GM23338 (cell line): Measurements from ENCODE around the gene INTS6. TPM values are rescaled to one million over a fixed set of nuclear protein-coding genes. Genes with fewer than 3 reads are reported as not detected.

Experiments used
- ATAC-seq: fragments of 200-7000 bp; cut with Tn5 transposase; 3 replicates; pipeline ENCODE4 v1.9.1; 2020
- DNase-seq: peaks from one replicate; pipeline ENCODE4 v3.0.0-alpha.2; 2015; ENCODE audit warnings: low spot score
- H2AFZ ChIP-seq: fragments of 200-600 bp; sonication (generic); 2 replicates; pipeline ENCODE4 v1.8.0; 2016; ENCODE audit warnings: antibody characterized with exemption, mild to moderate bottlenecking, moderate library complexity
- H3F3A ChIP-seq: fragments of 200-600 bp; sonication (generic); replicated peaks from 2 replicates; pipeline ENCODE4 v1.8.0; 2017; ENCODE audit warnings: antibody characterized with exemption, mixed run types, low read depth
- H3K27ac ChIP-seq: fragments of 200-600 bp; sonication (generic); 2 replicates; pipeline ENCODE4 v1.6.1; 2016; ENCODE audit warnings: low read depth
- H3K27me3 ChIP-seq: fragments of 200-600 bp; sonication (generic); 2 replicates; pipeline ENCODE4 v1.8.0; 2016; ENCODE audit warnings: mild to moderate bottlenecking, mixed run types, moderate library complexity; ENCODE audit not compliant: insufficient read depth
- H3K36me3 ChIP-seq: fragments of 200-600 bp; sonication (generic); 2 replicates; pipeline ENCODE4 v1.8.0; 2016; ENCODE audit warnings: mild to moderate bottlenecking; ENCODE audit not compliant: insufficient read depth
- H3K4me1 ChIP-seq: fragments of 200-600 bp; sonication (generic); 2 replicates; pipeline ENCODE4 v1.8.0; 2016; ENCODE audit warnings: mild to moderate bottlenecking, moderate library complexity; ENCODE audit not compliant: insufficient read depth
- H3K4me2 ChIP-seq: fragments of 200-600 bp; sonication (generic); 2 replicates; pipeline ENCODE4 v1.7.1; 2017; ENCODE audit warnings: mixed run types
- H3K4me3 ChIP-seq: fragments of 200-600 bp; sonication (generic); 2 replicates; pipeline ENCODE4 v1.6.1; 2016; ENCODE audit warnings: mixed run types
- H3K79me2 ChIP-seq: fragments of 200-600 bp; sonication (generic); replicated peaks from 2 replicates; pipeline ENCODE4 v1.8.0; 2017; ENCODE audit warnings: mild to moderate bottlenecking; ENCODE audit not compliant: insufficient read depth
- H3K9me2 ChIP-seq: fragments of 200-600 bp; sonication (generic); 2 replicates; pipeline ENCODE4 v1.8.0; 2017; ENCODE audit not compliant: insufficient read depth
- H4K20me1 ChIP-seq: fragments of 200-600 bp; sonication (generic); replicated peaks from 2 replicates; pipeline ENCODE4 v1.8.0; 2017; ENCODE audit warnings: mild to moderate bottlenecking; ENCODE audit not compliant: insufficient read depth
- H3K27ac Mint-ChIP-seq: 2 replicates; pipeline ENCODE4 v1.8.0; 2020; ENCODE audit warnings: inconsistent platforms, mild to moderate bottlenecking, moderate library complexity, mixed read lengths
- H3K27me3 Mint-ChIP-seq: 3 replicates; pipeline ENCODE4 v1.8.0; 2022; ENCODE audit warnings: low read depth, mild to moderate bottlenecking, moderate library complexity, mixed read lengths, inconsistent platforms; ENCODE audit not compliant: insufficient read depth, poor library complexity
- H3K36me3 Mint-ChIP-seq: 3 replicates; pipeline ENCODE4 v1.8.0; 2021; ENCODE audit warnings: low read depth, mild to moderate bottlenecking, inconsistent platforms, moderate library complexity, mixed read lengths
- H3K4me1 Mint-ChIP-seq: 3 replicates; pipeline ENCODE4 v1.8.0; 2020; ENCODE audit warnings: mild to moderate bottlenecking, inconsistent platforms, mixed read lengths
- H3K4me3 Mint-ChIP-seq: 3 replicates; pipeline ENCODE4 v1.8.0; 2021; ENCODE audit warnings: moderate library complexity, mild to moderate bottlenecking, inconsistent platforms, mixed read lengths
- H3K9me3 Mint-ChIP-seq: 3 replicates; pipeline ENCODE4 v1.8.0; 2020; ENCODE audit warnings: moderate library complexity, mild to moderate bottlenecking, inconsistent platforms, mixed read lengths
- CREB1 ChIP-seq: fragments of 250-450 bp; sonication (Bioruptor Pico); IDR thresholded peaks from 2 replicates; pipeline ENCODE4 v1.5.0; 2020; ENCODE audit warnings: low read depth, mild to moderate bottlenecking, moderate library complexity
- EZH2 ChIP-seq: fragments of 200-600 bp; sonication (generic); IDR thresholded peaks from one replicate; pipeline ENCODE4 v1.8.0; 2017; ENCODE audit warnings: antibody characterized with exemption, mild to moderate bottlenecking, low read depth; ENCODE audit not compliant: unreplicated experiment
- JUNB ChIP-seq: IDR thresholded peaks from one replicate; pipeline ENCODE4 v1.6.1; 2016; ENCODE audit warnings: antibody characterized with exemption; ENCODE audit not compliant: unreplicated experiment
- NANOG ChIP-seq: IDR thresholded peaks from 2 replicates; pipeline ENCODE4 v1.6.1; 2016; ENCODE audit warnings: antibody characterized with exemption, borderline replicate concordance
- POLR2AphosphoS5 ChIP-seq: IDR thresholded peaks from 2 replicates; pipeline ENCODE4 v1.6.1; 2016; ENCODE audit warnings: antibody characterized with exemption, low read depth
- ZNF114 ChIP-seq: fragments of 250-450 bp; sonication (Bioruptor Pico); IDR thresholded peaks from 2 replicates; pipeline ENCODE4 v1.5.0; 2020; ENCODE audit warnings: mild to moderate bottlenecking, moderate library complexity
- ZNF331 ChIP-seq: fragments of 250-450 bp; sonication (Bioruptor Pico); IDR thresholded peaks from 2 replicates; pipeline ENCODE4 v1.5.0; 2020; ENCODE audit warnings: low read depth, mild to moderate bottlenecking, moderate library complexity
- polyA plus RNA-seq: library from polyadenylated mRNA; unstranded; fragments of >200 nt; fragmentation: Nextera tagmentation; extraction: Ambion mirVana; gene quantifications from 2 replicates; pipeline ENCODE4 v1.2.1, GENCODE V29; 2016
- total RNA-seq: library from RNA; depleted of rRNA; stranded (reverse); fragments of >200 nt; shearing (Covaris generic); gene quantifications from 2 replicates; pipeline ENCODE4 v1.2.3, GENCODE V29; 2014
- TF ChIP-seq, protein P1 (sequence below): fragments of 250-450 bp; sonication (Bioruptor Pico); IDR thresholded peaks from 2 replicates; pipeline ENCODE4 v1.5.0; 2020; ENCODE audit warnings: mild to moderate bottlenecking, moderate library complexity
- TF ChIP-seq, protein P2 (sequence below), 2 experiments: fragments of 200-600 bp in 1 of 2; sonication (generic) in 1 of 2; conservative IDR thresholded peaks; 2 replicates each; pipeline versions ENCODE4 v1.5.1 to v1.6.1; 2016 to 2017; ENCODE audit warnings: antibody characterized with exemption in 2 of 2, low read depth in 2 of 2, mild to moderate bottlenecking in 2 of 2, moderate library complexity in 1 of 2
- TF ChIP-seq, protein P3 (sequence below): IDR thresholded peaks from one replicate; pipeline ENCODE4 v1.6.1; 2018; ENCODE audit warnings: antibody characterized with exemption; ENCODE audit not compliant: unreplicated experiment

Gene INTS6
- total and polyA plus RNA-seq, 2 experiments from 2014 or later = 24.8 to 38.6 TPM

GRCh38 chr13:51361106-51361505 lies 91.7 kb downstream of the INTS6 start:
- H3K27ac Mint-ChIP-seq = peak overlapping the region; percentile 34; the same call in 1 of the 2 replicates
- H3K4me3 Mint-ChIP-seq = no peak overlapping the region
- peaks cover 48% of the 10 kb centered on the region for H3K4me1 Mint-ChIP-seq
- peak overlapping the region; percentile 4; the same call in 1 of the 2 replicates for H3K27ac ChIP-seq
- peaks cover 14% of the 10 kb centered on the region; the same call in 2 of the 3 replicates for H3K36me3 Mint-ChIP-seq
- H3K4me1 ChIP-seq = peaks cover 16% of the 10 kb centered on the region
- no peaks in the 10 kb centered on the region for H3K27me3 Mint-ChIP-seq
- no peaks in the 10 kb centered on the region for H3K27me3 ChIP-seq
- no peak overlapping the region for H3K4me2 ChIP-seq
- H3K9me3 Mint-ChIP-seq = no peaks in the 10 kb centered on the region
- ATAC-seq (no peak), DNase-seq (no peak)
- no peak overlapping the region for H3K4me3 ChIP-seq
- peaks cover 10% of the 10 kb centered on the region; the same call in 1 of the 2 replicates for H3K36me3 ChIP-seq
- no peaks in the 10 kb centered on the region for H3K79me2 ChIP-seq
- H4K20me1 ChIP-seq = no peaks in the 10 kb centered on the region
- H3F3A ChIP-seq = no peaks in the 10 kb centered on the region
- TF ChIP-seq NANOG (no peak), POLR2AphosphoS5 (0 out of 2 replicates have a peak, but pooled peaks have one; percentile 10)
- no peak overlapping the region for H2AFZ ChIP-seq
- H3K9me2 ChIP-seq = peaks cover 1% of the 10 kb centered on the region; the same call in 1 of the 2 replicates

DNA sequence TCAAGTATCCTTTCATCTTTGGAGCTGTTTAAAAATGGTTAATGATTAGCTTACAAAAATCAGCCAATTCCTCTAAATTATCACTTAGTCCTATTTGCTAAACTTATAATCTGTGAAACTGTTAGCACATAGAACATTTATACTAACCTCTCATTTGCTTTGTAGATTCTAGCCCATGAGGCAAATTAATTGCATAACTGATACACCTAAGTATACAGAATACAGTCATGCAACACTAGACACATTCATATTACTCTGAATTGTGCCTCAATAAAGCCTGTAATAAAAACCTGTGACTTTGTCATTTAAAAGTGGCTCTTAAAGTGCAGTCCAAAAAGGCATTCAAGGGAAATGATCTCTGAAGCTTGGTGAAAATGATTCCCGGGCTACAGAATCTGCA lies 92.3 kb downstream of the INTS6 start:
- Mint-ChIP-seq H3K4me3 (no peak overlapping the region), H3K27me3 (no peaks in the 10 kb centered on the region), H3K27ac (no peak overlapping the region), H3K9me3 (no peaks in the 10 kb centered on the region; the same call in 2 of the 3 replicates), H3K4me1 (peaks cover 48% of the 10 kb centered on the region), H3K36me3 (peaks cover 12% of the 10 kb centered on the region; the same call in 2 of the 3 replicates)
- no peak for DNase-seq
- Histone ChIP-seq H3K27me3 (no peaks in the 10 kb centered on the region), H4K20me1 (no peaks in the 10 kb centered on the region), H3K79me2 (no peaks in the 10 kb centered on the region), H3K4me3 (no peak overlapping the region), H2AFZ (no peak overlapping the region), H3K4me2 (no peak overlapping the region), H3K9me2 (peaks cover 8% of the 10 kb centered on the region; the same call in 1 of the 2 replicates), H3K4me1 (peaks cover 16% of the 10 kb centered on the region), H3K36me3 (peaks cover 4% of the 10 kb centered on the region; the same call in 1 of the 2 replicates), H3F3A (no peaks in the 10 kb centered on the region), H3K27ac (peak overlapping the region; percentile 27)
- no peak for ATAC-seq
- no peak for TF ChIP-seq CREB1 (CRISPR knock-in tag)
- no peak for TF ChIP-seq EZH2
- TF ChIP-seq JUNB = no peak
- no peak for TF ChIP-seq ZNF331 (CRISPR knock-in tag)
- no peak for TF ChIP-seq NANOG
- TF ChIP-seq, protein P1, sequence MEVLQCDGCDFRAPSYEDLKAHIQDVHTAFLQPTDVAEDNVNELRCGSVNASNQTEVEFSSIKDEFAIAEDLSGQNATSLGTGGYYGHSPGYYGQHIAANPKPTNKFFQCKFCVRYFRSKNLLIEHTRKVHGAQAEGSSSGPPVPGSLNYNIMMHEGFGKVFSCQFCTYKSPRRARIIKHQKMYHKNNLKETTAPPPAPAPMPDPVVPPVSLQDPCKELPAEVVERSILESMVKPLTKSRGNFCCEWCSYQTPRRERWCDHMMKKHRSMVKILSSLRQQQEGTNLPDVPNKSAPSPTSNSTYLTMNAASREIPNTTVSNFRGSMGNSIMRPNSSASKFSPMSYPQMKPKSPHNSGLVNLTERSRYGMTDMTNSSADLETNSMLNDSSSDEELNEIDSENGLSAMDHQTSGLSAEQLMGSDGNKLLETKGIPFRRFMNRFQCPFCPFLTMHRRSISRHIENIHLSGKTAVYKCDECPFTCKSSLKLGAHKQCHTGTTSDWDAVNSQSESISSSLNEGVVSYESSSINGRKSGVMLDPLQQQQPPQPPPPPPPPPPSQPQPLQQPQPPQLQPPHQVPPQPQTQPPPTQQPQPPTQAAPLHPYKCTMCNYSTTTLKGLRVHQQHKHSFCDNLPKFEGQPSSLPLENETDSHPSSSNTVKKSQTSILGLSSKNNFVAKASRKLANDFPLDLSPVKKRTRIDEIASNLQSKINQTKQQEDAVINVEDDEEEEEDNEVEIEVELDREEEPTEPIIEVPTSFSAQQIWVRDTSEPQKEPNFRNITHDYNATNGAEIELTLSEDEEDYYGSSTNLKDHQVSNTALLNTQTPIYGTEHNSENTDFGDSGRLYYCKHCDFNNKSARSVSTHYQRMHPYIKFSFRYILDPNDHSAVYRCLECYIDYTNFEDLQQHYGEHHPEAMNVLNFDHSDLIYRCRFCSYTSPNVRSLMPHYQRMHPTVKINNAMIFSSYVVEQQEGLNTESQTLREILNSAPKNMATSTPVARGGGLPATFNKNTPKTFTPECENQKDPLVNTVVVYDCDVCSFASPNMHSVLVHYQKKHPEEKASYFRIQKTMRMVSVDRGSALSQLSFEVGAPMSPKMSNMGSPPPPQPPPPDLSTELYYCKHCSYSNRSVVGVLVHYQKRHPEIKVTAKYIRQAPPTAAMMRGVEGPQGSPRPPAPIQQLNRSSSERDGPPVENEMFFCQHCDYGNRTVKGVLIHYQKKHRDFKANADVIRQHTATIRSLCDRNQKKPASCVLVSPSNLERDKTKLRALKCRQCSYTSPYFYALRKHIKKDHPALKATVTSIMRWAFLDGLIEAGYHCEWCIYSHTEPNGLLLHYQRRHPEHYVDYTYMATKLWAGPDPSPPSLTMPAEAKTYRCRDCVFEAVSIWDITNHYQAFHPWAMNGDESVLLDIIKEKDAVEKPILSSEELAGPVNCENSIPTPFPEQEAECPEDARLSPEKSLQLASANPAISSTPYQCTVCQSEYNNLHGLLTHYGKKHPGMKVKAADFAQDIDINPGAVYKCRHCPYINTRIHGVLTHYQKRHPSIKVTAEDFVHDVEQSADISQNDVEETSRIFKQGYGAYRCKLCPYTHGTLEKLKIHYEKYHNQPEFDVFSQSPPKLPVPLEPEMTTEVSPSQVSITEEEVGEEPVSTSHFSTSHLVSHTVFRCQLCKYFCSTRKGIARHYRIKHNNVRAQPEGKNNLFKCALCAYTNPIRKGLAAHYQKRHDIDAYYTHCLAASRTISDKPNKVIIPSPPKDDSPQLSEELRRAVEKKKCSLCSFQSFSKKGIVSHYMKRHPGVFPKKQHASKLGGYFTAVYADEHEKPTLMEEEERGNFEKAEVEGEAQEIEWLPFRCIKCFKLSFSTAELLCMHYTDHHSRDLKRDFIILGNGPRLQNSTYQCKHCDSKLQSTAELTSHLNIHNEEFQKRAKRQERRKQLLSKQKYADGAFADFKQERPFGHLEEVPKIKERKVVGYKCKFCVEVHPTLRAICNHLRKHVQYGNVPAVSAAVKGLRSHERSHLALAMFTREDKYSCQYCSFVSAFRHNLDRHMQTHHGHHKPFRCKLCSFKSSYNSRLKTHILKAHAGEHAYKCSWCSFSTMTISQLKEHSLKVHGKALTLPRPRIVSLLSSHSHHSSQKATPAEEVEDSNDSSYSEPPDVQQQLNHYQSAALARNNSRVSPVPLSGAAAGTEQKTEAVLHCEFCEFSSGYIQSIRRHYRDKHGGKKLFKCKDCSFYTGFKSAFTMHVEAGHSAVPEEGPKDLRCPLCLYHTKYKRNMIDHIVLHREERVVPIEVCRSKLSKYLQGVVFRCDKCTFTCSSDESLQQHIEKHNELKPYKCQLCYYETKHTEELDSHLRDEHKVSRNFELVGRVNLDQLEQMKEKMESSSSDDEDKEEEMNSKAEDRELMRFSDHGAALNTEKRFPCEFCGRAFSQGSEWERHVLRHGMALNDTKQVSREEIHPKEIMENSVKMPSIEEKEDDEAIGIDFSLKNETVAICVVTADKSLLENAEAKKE (CRISPR knock-in tag) = no peak
- no peak for TF ChIP-seq POLR2AphosphoS5
- TF ChIP-seq, protein P2, sequence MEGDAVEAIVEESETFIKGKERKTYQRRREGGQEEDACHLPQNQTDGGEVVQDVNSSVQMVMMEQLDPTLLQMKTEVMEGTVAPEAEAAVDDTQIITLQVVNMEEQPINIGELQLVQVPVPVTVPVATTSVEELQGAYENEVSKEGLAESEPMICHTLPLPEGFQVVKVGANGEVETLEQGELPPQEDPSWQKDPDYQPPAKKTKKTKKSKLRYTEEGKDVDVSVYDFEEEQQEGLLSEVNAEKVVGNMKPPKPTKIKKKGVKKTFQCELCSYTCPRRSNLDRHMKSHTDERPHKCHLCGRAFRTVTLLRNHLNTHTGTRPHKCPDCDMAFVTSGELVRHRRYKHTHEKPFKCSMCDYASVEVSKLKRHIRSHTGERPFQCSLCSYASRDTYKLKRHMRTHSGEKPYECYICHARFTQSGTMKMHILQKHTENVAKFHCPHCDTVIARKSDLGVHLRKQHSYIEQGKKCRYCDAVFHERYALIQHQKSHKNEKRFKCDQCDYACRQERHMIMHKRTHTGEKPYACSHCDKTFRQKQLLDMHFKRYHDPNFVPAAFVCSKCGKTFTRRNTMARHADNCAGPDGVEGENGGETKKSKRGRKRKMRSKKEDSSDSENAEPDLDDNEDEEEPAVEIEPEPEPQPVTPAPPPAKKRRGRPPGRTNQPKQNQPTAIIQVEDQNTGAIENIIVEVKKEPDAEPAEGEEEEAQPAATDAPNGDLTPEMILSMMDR (conservative IDR thresholded peaks at IDR 0.05; ENCODE audit: low read depth in 2 of 2) = no peak
- TF ChIP-seq ZNF114 (CRISPR knock-in tag) = no peak
- TF ChIP-seq, protein P3, sequence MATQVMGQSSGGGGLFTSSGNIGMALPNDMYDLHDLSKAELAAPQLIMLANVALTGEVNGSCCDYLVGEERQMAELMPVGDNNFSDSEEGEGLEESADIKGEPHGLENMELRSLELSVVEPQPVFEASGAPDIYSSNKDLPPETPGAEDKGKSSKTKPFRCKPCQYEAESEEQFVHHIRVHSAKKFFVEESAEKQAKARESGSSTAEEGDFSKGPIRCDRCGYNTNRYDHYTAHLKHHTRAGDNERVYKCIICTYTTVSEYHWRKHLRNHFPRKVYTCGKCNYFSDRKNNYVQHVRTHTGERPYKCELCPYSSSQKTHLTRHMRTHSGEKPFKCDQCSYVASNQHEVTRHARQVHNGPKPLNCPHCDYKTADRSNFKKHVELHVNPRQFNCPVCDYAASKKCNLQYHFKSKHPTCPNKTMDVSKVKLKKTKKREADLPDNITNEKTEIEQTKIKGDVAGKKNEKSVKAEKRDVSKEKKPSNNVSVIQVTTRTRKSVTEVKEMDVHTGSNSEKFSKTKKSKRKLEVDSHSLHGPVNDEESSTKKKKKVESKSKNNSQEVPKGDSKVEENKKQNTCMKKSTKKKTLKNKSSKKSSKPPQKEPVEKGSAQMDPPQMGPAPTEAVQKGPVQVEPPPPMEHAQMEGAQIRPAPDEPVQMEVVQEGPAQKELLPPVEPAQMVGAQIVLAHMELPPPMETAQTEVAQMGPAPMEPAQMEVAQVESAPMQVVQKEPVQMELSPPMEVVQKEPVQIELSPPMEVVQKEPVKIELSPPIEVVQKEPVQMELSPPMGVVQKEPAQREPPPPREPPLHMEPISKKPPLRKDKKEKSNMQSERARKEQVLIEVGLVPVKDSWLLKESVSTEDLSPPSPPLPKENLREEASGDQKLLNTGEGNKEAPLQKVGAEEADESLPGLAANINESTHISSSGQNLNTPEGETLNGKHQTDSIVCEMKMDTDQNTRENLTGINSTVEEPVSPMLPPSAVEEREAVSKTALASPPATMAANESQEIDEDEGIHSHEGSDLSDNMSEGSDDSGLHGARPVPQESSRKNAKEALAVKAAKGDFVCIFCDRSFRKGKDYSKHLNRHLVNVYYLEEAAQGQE = no peak
